C4-2B (cell line): Measurements from ENCODE around the gene WWOX.

Source experiments
- CTCF ChIP-seq: fragments of 450-650 bp; conservative IDR thresholded peaks from 2 replicates; pipeline ENCODE4 v1.5.1; 2017; ENCODE audit warnings: mild to moderate bottlenecking
- ZFX ChIP-seq: fragments of 450-650 bp; IDR thresholded peaks from 2 replicates; pipeline ENCODE4 v1.6.1; 2017

GRCh38 chr16:79188115-79188738 lies 1088.8 kb downstream of the WWOX start:
- TF ChIP-seq CTCF (no peak), ZFX (no peak)
